Measurements from ENCODE around the gene CEP135. TPM values are rescaled to one million over a fixed set of nuclear protein-coding genes. Genes with fewer than 3 reads are reported as not detected.
A peak's percentile ranks its signal among the peaks of the same experiment; 100 is the strongest.

Gene CEP135
- total and polyA plus RNA-seq, 2 donors (not counting 3 experiments of a cell fraction or from before 2014, with no cell fraction given): 2.8 to 15.3 TPM

- Histone ChIP-seq H3K4me2 (ENCODE audit: insufficient read depth, low read length) (no peak overlapping the region), H3K9ac (replicated peaks; ENCODE audit: extremely low read depth, insufficient read depth, low read length) (no peak overlapping the region), H3K9me1 (replicated peaks; ENCODE audit: control insufficient read depth, extremely low read depth, insufficient read depth, low read length) (no peaks in the 10 kb centered on the region), H3K36me3 (ENCODE audit: control insufficient read depth in 2 of 2, extremely low read depth in 1 of 2, insufficient read depth in 2 of 2, low read length in 2 of 2) (peaks cover 3 to 7% of the 10 kb centered on the region in 2 experiments), H2AFZ (ENCODE audit: low read depth, low read length) (no peak overlapping the region), H3K27me3 (ENCODE audit: control insufficient read depth in 2 of 2, insufficient read depth in 2 of 2, low read length in 2 of 2) (no peaks in the 10 kb centered on the region), H3K4me3 (replicated peaks in 1 of 3; ENCODE audit: insufficient read depth in 1 of 3, low read depth in 1 of 3, low read length in 3 of 3) (no peak overlapping the region), H3K79me2 (ENCODE audit: control insufficient read depth, insufficient read depth, low read length) (no peaks in the 10 kb centered on the region), H3K9me3 (replicated peaks; ENCODE audit: control insufficient read depth, insufficient read depth, low read length) (no peaks in the 10 kb centered on the region), H3K27ac (ENCODE audit: insufficient read depth, low read depth, low read length) (no peak overlapping the region), H3K4me1 (ENCODE audit: control insufficient read depth, extremely low read depth, insufficient read depth, low read length) (peaks cover 7% of the 10 kb centered on the region), H4K20me1 (replicated peaks; ENCODE audit: control insufficient read depth, extremely low read depth, insufficient read depth, low read length) (no peaks in the 10 kb centered on the region)
- BruUV-seq (replicated peaks): no TSS peak
- no peak for TF ChIP-seq EZH2 (IDR thresholded peaks at IDR 0.05; ENCODE audit: borderline replicate concordance, low read depth, low read length, severe bottlenecking)
- no peak for TF ChIP-seq MAX (IDR thresholded peaks at IDR 0.05; ENCODE audit: insufficient read depth, insufficient read length)
- TF ChIP-seq CTCF (IDR thresholded peaks at IDR 0.05; ENCODE audit: extremely low read depth in 1 of 2, insufficient read depth in 1 of 2, low read depth in 1 of 2, low read length in 2 of 2): no peak
- peak; percentile 70 for TF ChIP-seq JUN (IDR thresholded peaks at IDR 0.05; ENCODE audit: borderline replicate concordance, insufficient read depth, insufficient read length, low read depth)
- peak; percentile 70 for TF ChIP-seq FOS (IDR thresholded peaks at IDR 0.05; ENCODE audit: borderline replicate concordance, insufficient read depth, low read length)
- TF ChIP-seq POLR2A (IDR thresholded peaks at IDR 0.05; ENCODE audit: low read depth, low read length): no peak
- TF ChIP-seq POLR2AphosphoS5 (IDR thresholded peaks at IDR 0.05; ENCODE audit: insufficient read depth, low read depth, low read length): no peak
- TF ChIP-seq MYC (IDR thresholded peaks at IDR 0.05; ENCODE audit: low read depth, low read length): no peak
- no peak for TF ChIP-seq GATA2 (IDR thresholded peaks at IDR 0.05; ENCODE audit: insufficient read depth, insufficient read length, low read depth, low read length)
- intact Hi-C loops (cut with micrococcal nuclease): no loop called here
- CTCF ChIA-PET: no interaction called here
- DNase-seq (ENCODE audit: low read depth, low spot score) (peak; percentile 64), FAIRE-seq (peak; percentile 87)
- dilution Hi-C loops (cut with MboI; ENCODE audit: extremely low pct_ligation_motif_present, low sequenced_read_pairs): no loop called here
- POLR2A ChIA-PET: no interaction called here
Observed at GRCh38 chr4:56026596-56026995, 77.9 kb downstream of the CEP135 start.
